ENCODE data around the gene CELSR3. TPM values are rescaled to one million over a fixed set of nuclear protein-coding genes. Genes with fewer than 3 reads are reported as not detected.

The CELSR3 gene
- total and polyA plus RNA-seq, 4 experiments from 2014 or later, result 0.04 to 3.5 (median 2.0) TPM

- CTCF ChIA-PET (ENCODE audit: partially characterized antibody), result interaction anchor here (0.8 to 1.1 kb wide), 5 partner anchors 10 to 115 kb away, joined by 3 to 7 read pairs (median 3); no protein-coding TSS in a partner anchor
- H3K9me3 ChIP-seq (ENCODE audit: control insufficient read depth in 1 of 2, low read length in 2 of 2), result no peaks in the 10 kb centered on the region
- peaks cover 0 to 6% (median 0%) of the 10 kb centered on the region in 8 donors for H3K9me3 Mint-ChIP-seq
- POLR2A ChIA-PET (ENCODE audit: partially characterized antibody), result interaction anchor here (0.6 to 3.4 kb wide), 4 partner anchors 23 to 234 kb away, joined by 3 to 12 read pairs (median 5); partner anchors contain the start of genes IP6K2, SLC25A20 and SLC26A6
- H3K4me1 ChIP-seq (ENCODE audit: insufficient read depth, low read length), result peaks cover 27% of the 10 kb centered on the region
- H3K27me3 ChIP-seq (ENCODE audit: insufficient read depth, low read length), result peaks cover 6% of the 10 kb centered on the region
- H3K36me3 ChIP-seq (ENCODE audit: insufficient read depth, low read length), result no peaks in the 10 kb centered on the region
- H3K36me3 Mint-ChIP-seq, result no peaks in the 10 kb centered on the region
- H3K4me3 Mint-ChIP-seq, result peak overlapping the region in 7 of 8 donors; percentile 62 to 93 (median 84)
- peaks cover 1 to 10% of the 10 kb centered on the region in 2 donors for H3K27me3 Mint-ChIP-seq
- no peak for DNase-seq
- peaks cover 9 to 31% (median 18%) of the 10 kb centered on the region in 4 donors for H3K4me1 Mint-ChIP-seq
- no peak overlapping the region for H3K27ac ChIP-seq (ENCODE audit: low read depth, low read length)
- H3K4me3 ChIP-seq (ENCODE audit: low read length in 2 of 2), result no peak overlapping the region
- intact Hi-C loops (cut with micrococcal nuclease), result no loop called here
- H3K27ac Mint-ChIP-seq, result peak overlapping the region in 4 of 7 donors; percentile 43 to 87 (median 83)
Observed at GRCh38 chr3:48664313-48664644, 1.6 kb upstream of the CELSR3 start.

GRCh38 chr3:48663489-48664312, 1.0 kb upstream of the CELSR3 start:
- H3K36me3 ChIP-seq (ENCODE audit: insufficient read depth, low read length), result no peaks in the 10 kb centered on the region
- H3K9me3 ChIP-seq (ENCODE audit: control insufficient read depth in 1 of 2, low read length in 2 of 2), result no peaks in the 10 kb centered on the region
- Mint-ChIP-seq H3K4me1 (peaks cover 9 to 31% (median 18%) of the 10 kb centered on the region in 4 donors), H3K9me3 (peaks cover 0 to 6% (median 0%) of the 10 kb centered on the region in 8 donors), H3K27me3 (peaks cover 1 to 10% of the 10 kb centered on the region in 2 donors), H3K36me3 (no peaks in the 10 kb centered on the region), H3K27ac (peak overlapping the region; percentile 53 to 87 (median 68)), H3K4me3 (peak overlapping the region; percentile 76 to 93 (median 84))
- CTCF ChIA-PET (ENCODE audit: partially characterized antibody), result interaction anchor here (0.8 to 1.1 kb wide), 6 partner anchors 11 to 114 kb away, joined by 3 to 7 read pairs (median 3); no protein-coding TSS in a partner anchor
- H3K4me1 ChIP-seq (ENCODE audit: insufficient read depth, low read length), result peaks cover 27% of the 10 kb centered on the region
- peak overlapping the region; percentile 75 to 76 for H3K4me3 ChIP-seq (ENCODE audit: low read length in 2 of 2)
- peak overlapping the region; percentile 33 for H3K27ac ChIP-seq (ENCODE audit: low read depth, low read length)
- POLR2A ChIA-PET (ENCODE audit: partially characterized antibody), result interaction anchor here (0.6 to 3.4 kb wide), 5 partner anchors 23 to 430 kb away, joined by 3 to 12 read pairs (median 4); partner anchors contain the start of genes IP6K2, QRICH1, SLC25A20 and SLC26A6
- peak; percentile 78 to 92 (median 80) for DNase-seq
- peaks cover 6% of the 10 kb centered on the region for H3K27me3 ChIP-seq (ENCODE audit: insufficient read depth, low read length)
- intact Hi-C loops (cut with micrococcal nuclease), result no loop called here

DNA sequence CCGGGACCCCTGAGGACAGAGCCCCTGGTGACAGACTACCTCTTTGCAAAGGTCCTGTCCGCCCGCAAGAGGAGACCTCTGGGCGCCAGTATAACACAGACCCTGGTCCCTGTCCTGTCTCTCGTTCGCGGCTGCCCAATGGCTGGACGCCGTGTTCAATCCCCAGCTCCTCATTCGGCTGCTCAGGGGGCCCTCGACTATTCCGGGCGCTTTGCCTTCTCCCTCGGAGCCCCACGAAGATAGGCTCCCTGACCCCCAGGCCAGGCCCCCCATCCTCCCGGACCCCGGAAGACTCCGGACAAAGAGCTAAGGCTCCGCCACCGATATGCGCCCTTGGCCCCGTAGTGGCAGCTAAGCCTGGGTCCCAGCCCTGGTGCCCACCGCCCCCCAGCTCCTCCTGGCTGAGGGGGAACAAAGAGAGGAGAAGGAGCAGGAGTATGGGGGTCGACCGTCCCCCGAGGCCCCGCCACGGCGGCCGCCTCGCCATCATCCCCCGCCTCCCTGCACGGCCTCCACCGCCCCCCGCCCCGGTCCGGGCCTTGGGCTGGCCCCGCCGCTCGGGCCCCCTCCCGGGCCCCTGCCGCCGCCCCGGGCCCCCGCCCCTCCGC, 437 bp downstream of the CELSR3 start:
- peak overlapping the region in 2 of 7 donors; percentile 75 to 87 for H3K27ac Mint-ChIP-seq
- CTCF ChIA-PET (ENCODE audit: partially characterized antibody), result no interaction called here
- peak overlapping the region in 5 of 8 donors; percentile 27 to 70 (median 60) for H3K4me3 Mint-ChIP-seq
- no peak for DNase-seq
- peaks cover 9 to 39% (median 18%) of the 10 kb centered on the region in 4 donors for H3K4me1 Mint-ChIP-seq
- H3K9me3 Mint-ChIP-seq, result peaks cover 0 to 10% (median 0%) of the 10 kb centered on the region in 8 donors
- Histone ChIP-seq H3K9me3 (ENCODE audit: control insufficient read depth in 1 of 2, low read length in 2 of 2) (no peaks in the 10 kb centered on the region), H3K36me3 (ENCODE audit: insufficient read depth, low read length) (no peaks in the 10 kb centered on the region), H3K27ac (ENCODE audit: low read depth, low read length) (no peak overlapping the region), H3K27me3 (ENCODE audit: insufficient read depth, low read length) (peaks cover 6% of the 10 kb centered on the region), H3K4me1 (ENCODE audit: insufficient read depth, low read length) (peaks cover 29% of the 10 kb centered on the region), H3K4me3 (ENCODE audit: low read length in 2 of 2) (no peak overlapping the region)
- intact Hi-C loops (cut with micrococcal nuclease), result no loop called here
- no peaks in the 10 kb centered on the region for H3K36me3 Mint-ChIP-seq
- H3K27me3 Mint-ChIP-seq, result peaks cover 1 to 10% of the 10 kb centered on the region in 2 donors
- POLR2A ChIA-PET (ENCODE audit: partially characterized antibody), result interaction anchor here (1.0 to 3.4 kb wide), 8 partner anchors 12 to 432 kb away, joined by 3 to 12 read pairs (median 4); partner anchors contain the start of genes IP6K2, NCKIPSD, NME6 and QRICH1

DNA sequence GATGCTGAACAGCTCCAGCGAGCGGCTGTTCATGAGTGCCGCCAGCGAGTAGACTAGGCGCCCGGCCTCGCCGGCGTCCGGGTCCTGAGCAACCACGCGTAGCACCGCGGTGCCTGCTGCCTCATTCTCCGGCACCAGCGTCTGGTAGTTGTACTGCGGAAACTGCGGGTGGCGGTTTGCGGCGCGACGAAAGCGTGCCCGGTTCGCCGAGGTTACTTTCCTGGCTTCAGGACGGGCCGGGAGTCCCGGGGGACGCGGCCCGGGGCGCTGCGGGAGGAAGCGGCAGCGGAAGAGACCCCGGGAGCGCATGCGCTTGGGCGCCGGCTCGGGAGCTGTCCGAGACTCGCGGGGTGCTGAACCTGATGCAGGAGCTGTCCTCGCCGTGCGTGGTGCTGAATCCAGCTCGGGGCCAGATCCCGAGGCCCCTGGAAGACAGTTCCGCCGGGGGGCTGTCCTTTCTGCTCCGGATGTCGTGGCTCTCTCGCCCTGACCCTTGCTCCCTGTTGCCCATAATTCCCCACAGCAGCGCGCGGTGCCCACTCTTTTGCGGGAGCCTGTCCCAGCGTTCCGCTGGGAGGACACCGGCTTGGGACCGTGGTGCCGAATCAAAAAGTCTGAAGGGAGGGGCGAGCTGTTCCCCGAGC, 1.1 kb downstream of the CELSR3 start:
- POLR2A ChIA-PET (ENCODE audit: partially characterized antibody), result interaction anchor here (1.0 to 3.4 kb wide), 6 partner anchors 12 to 433 kb away, joined by 3 to 12 read pairs (median 4); partner anchors contain the start of genes IP6K2, NCKIPSD, NME6 and QRICH1
- Histone ChIP-seq H3K4me1 (ENCODE audit: insufficient read depth, low read length) (peaks cover 35% of the 10 kb centered on the region), H3K4me3 (ENCODE audit: low read length in 2 of 2) (peak overlapping the region in 1 of 2 donors; percentile 17), H3K9me3 (ENCODE audit: control insufficient read depth in 1 of 2, low read length in 2 of 2) (no peaks in the 10 kb centered on the region), H3K27me3 (ENCODE audit: insufficient read depth, low read length) (peaks cover 6% of the 10 kb centered on the region), H3K36me3 (ENCODE audit: insufficient read depth, low read length) (no peaks in the 10 kb centered on the region), H3K27ac (ENCODE audit: low read depth, low read length) (no peak overlapping the region)
- Mint-ChIP-seq H3K36me3 (no peaks in the 10 kb centered on the region), H3K4me1 (peaks cover 9 to 45% (median 18%) of the 10 kb centered on the region in 4 donors), H3K27me3 (peaks cover 1 to 10% of the 10 kb centered on the region in 2 donors), H3K4me3 (peak overlapping the region; percentile 27 to 70 (median 60)), H3K27ac (peak overlapping the region in 3 of 7 donors; percentile 61 to 75 (median 62)), H3K9me3 (peaks cover 0 to 10% (median 0%) of the 10 kb centered on the region in 8 donors)
- intact Hi-C loops (cut with micrococcal nuclease), result no loop called here
- DNase-seq, result peak; percentile 65 to 78 (median 70)
- CTCF ChIA-PET (ENCODE audit: partially characterized antibody), result no interaction called here

GRCh38 chr3:48660800-48661400, 1.8 kb downstream of the CELSR3 start:
- H3K27me3 ChIP-seq (ENCODE audit: insufficient read depth, low read length), result peaks cover 6% of the 10 kb centered on the region

DNA sequence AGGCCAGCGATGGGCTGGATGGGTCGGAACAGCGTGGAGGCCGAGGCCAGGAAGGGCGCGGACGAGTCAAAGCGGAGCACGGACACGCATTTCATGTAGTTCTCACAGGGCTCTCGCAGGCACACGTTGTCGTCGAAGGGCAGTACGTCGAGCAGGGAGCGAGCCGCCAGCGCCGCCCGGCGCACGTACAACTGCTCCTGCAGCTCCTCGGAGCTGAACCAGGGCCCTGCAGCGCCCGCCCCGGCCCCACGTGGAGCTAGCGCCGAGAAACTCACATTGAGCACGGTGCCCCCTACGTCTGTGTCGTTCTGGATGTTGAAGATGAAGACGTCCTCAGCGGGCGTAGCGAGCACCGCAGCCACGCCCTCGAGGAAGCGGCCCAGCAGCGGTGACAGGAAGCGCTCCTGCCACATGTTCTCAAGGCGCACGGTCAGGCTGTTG, 5.8 kb downstream of the CELSR3 start:
- Histone ChIP-seq H3K27ac (ENCODE audit: low read depth, low read length) (peak overlapping the region; percentile 38), H3K36me3 (ENCODE audit: insufficient read depth, low read length) (no peaks in the 10 kb centered on the region), H3K27me3 (ENCODE audit: insufficient read depth, low read length) (no peaks in the 10 kb centered on the region), H3K4me1 (ENCODE audit: insufficient read depth, low read length) (peaks cover 25% of the 10 kb centered on the region), H3K9me3 (ENCODE audit: control insufficient read depth in 1 of 2, low read length in 2 of 2) (no peaks in the 10 kb centered on the region), H3K4me3 (ENCODE audit: low read length in 2 of 2) (peak overlapping the region; percentile 29 to 59)
- Mint-ChIP-seq H3K4me1 (peaks cover 5 to 37% (median 12%) of the 10 kb centered on the region in 4 donors), H3K9me3 (peaks cover 0 to 10% (median 0%) of the 10 kb centered on the region in 8 donors), H3K27me3 (peaks cover 0 to 3% of the 10 kb centered on the region in 2 donors), H3K27ac (peak overlapping the region in 6 of 7 donors; percentile 62 to 88 (median 74)), H3K4me3 (peak overlapping the region; percentile 65 to 85 (median 72)), H3K36me3 (peaks cover 0 to 1% of the 10 kb centered on the region in 2 donors)
- intact Hi-C loops (cut with micrococcal nuclease), result loop anchor here (1.0 kb wide), 4 partner anchors 22 to 99 kb away; partner anchors contain the start of genes NCKIPSD, SLC26A6 and UQCRC1
- peak in 4 of 5 donors; percentile 23 to 49 (median 28) for DNase-seq
- POLR2A ChIA-PET (ENCODE audit: partially characterized antibody), result interaction anchor here (0.6 to 2.4 kb wide), 3 partner anchors 22 to 130 kb away, joined by 3 to 14 read pairs (median 4); partner anchors contain the start of genes SLC26A6 and UQCRC1
- CTCF ChIA-PET (ENCODE audit: partially characterized antibody), result interaction anchor here (0.6 to 1.8 kb wide), 8 partner anchors 21 to 462 kb away, joined by 3 to 7 read pairs (median 4); partner anchors contain the start of gene SLC26A6

More at GRCh38 chr3:48660800-48661400, 1.8 kb downstream of the CELSR3 start:
- Histone ChIP-seq H3K4me3 (ENCODE audit: low read length in 2 of 2) (no peak overlapping the region), H3K27ac (ENCODE audit: low read depth, low read length) (no peak overlapping the region), H3K9me3 (ENCODE audit: control insufficient read depth in 1 of 2, low read length in 2 of 2) (no peaks in the 10 kb centered on the region), H3K4me1 (ENCODE audit: insufficient read depth, low read length) (peaks cover 37% of the 10 kb centered on the region), H3K36me3 (ENCODE audit: insufficient read depth, low read length) (no peaks in the 10 kb centered on the region)
- no peak overlapping the region for H3K4me3 Mint-ChIP-seq
- peak overlapping the region in 1 of 7 donors; percentile 61 for H3K27ac Mint-ChIP-seq
- no peaks in the 10 kb centered on the region for H3K36me3 Mint-ChIP-seq
- peaks cover 9 to 47% (median 19%) of the 10 kb centered on the region in 4 donors for H3K4me1 Mint-ChIP-seq
- H3K9me3 Mint-ChIP-seq, result peaks cover 0 to 10% (median 0%) of the 10 kb centered on the region in 8 donors
- H3K27me3 Mint-ChIP-seq, result peaks cover 1 to 10% of the 10 kb centered on the region in 2 donors
- ChIA-PET CTCF (ENCODE audit: partially characterized antibody) (no interaction called here), POLR2A (ENCODE audit: partially characterized antibody) (interaction anchor here (1.0 to 3.4 kb wide), 6 partner anchors 13 to 433 kb away, joined by 3 to 12 read pairs (median 4); partner anchors contain the start of genes IP6K2, NCKIPSD, NME6 and QRICH1)
- DNase-seq, result no peak
- intact Hi-C loops (cut with micrococcal nuclease), result no loop called here

All from CD4-positive, alpha-beta memory T cell (primary cell).